HG03378 (cell line): ENCODE data around the gene CBX2.

Experiments used
- ATAC-seq: cut with Tn5 transposase; IDR thresholded peaks from one replicate; pipeline ENCODE4 v1.9.1; 2021; ENCODE audit warnings: mild to moderate bottlenecking, moderate library complexity; ENCODE audit not compliant: unreplicated experiment

The CBX2 gene

GRCh38 chr17:79811011-79811867 lies 33.3 kb downstream of the CBX2 start:
- ATAC-seq, result no peak

- no peak for ATAC-seq
Observed at GRCh38 chr17:79811868-79812352, 34.0 kb downstream of the CBX2 start.

GRCh38 chr17:79812353-79813258 lies 34.7 kb downstream of the CBX2 start:
- ATAC-seq, result no peak

- ATAC-seq, result no peak
Observed at GRCh38 chr17:79813297-79814126, 35.6 kb downstream of the CBX2 start.

- no peak for ATAC-seq
Observed at GRCh38 chr17:79814127-79814973, 36.4 kb downstream of the CBX2 start.

GRCh38 chr17:79814974-79815835 lies 37.3 kb downstream of the CBX2 start:
- ATAC-seq, result no peak

- no peak for ATAC-seq
Observed at GRCh38 chr17:79815836-79816461, 38.0 kb downstream of the CBX2 start.

- ATAC-seq, result no peak
Observed at GRCh38 chr17:79818026-79818758, 40.2 kb downstream of the CBX2 start.

GRCh38 chr17:79819085-79819484 lies 41.1 kb downstream of the CBX2 start:
- ATAC-seq, result no peak

- ATAC-seq, result no peak
Observed at GRCh38 chr17:79819534-79820276, 41.8 kb downstream of the CBX2 start.

- no peak for ATAC-seq
Observed at GRCh38 chr17:79820959-79821330, 43.0 kb downstream of the CBX2 start.

- no peak for ATAC-seq
Observed at GRCh38 chr17:79821331-79822095, 43.6 kb downstream of the CBX2 start.

GRCh38 chr17:79822583-79823124 lies 44.7 kb downstream of the CBX2 start:
- no peak for ATAC-seq

GRCh38 chr17:79824234-79824633 lies 46.3 kb downstream of the CBX2 start:
- no peak for ATAC-seq

GRCh38 chr17:79824893-79825579 lies 47.1 kb downstream of the CBX2 start:
- no peak for ATAC-seq

- no peak for ATAC-seq
Observed at GRCh38 chr17:79825580-79825921, 47.6 kb downstream of the CBX2 start.
